ENCODE measurements around the gene RPS6KA5. TPM values are rescaled to one million over a fixed set of nuclear protein-coding genes. Genes with fewer than 3 reads are reported as not detected.
A peak's percentile ranks its signal among the peaks of the same experiment; 100 is the strongest.
"Not testable (repeated sequence)": the region's sequence is repeated elsewhere in the genome, so short reads cannot be mapped to it uniquely, and the experiment has no call there.

Gene RPS6KA5
- total RNA-seq, 3 donors from 2014 or later, result 17.3 to 19.5 (median 19.4) TPM

- Mint-ChIP-seq H3K36me3 (ENCODE audit: insufficient read depth) (peaks cover 59% of the 10 kb centered on the region), H3K4me1 (ENCODE audit: low read depth) (peaks cover 2% of the 10 kb centered on the region), H3K4me3 (no peak overlapping the region), H3K9me3 (peaks cover 20% of the 10 kb centered on the region), H3K27me3 (ENCODE audit: low read depth) (no peaks in the 10 kb centered on the region)
- no peak for DNase-seq
- no peak for ATAC-seq
These were observed 120.0 kb downstream of the RPS6KA5 start for GRCh38 chr14:90940318-90940962.

- H3K4me1 Mint-ChIP-seq (ENCODE audit: low read depth); H3K4me3 Mint-ChIP-seq; ATAC-seq; H3K27me3 Mint-ChIP-seq (ENCODE audit: low read depth); DNase-seq: not testable (repeated sequence)
- Mint-ChIP-seq H3K36me3 (ENCODE audit: insufficient read depth) (peaks cover 57% of the 10 kb centered on the region), H3K9me3 (peaks cover 20% of the 10 kb centered on the region)
These were observed 121.1 kb downstream of the RPS6KA5 start for GRCh38 chr14:90939252-90939795.

- Mint-ChIP-seq H3K36me3 (ENCODE audit: insufficient read depth) (peaks cover 57% of the 10 kb centered on the region), H3K9me3 (peaks cover 20% of the 10 kb centered on the region), H3K27me3 (ENCODE audit: low read depth) (no peaks in the 10 kb centered on the region)
These were observed 121.8 kb downstream of the RPS6KA5 start for GRCh38 chr14:90938615-90939014.

DNA sequence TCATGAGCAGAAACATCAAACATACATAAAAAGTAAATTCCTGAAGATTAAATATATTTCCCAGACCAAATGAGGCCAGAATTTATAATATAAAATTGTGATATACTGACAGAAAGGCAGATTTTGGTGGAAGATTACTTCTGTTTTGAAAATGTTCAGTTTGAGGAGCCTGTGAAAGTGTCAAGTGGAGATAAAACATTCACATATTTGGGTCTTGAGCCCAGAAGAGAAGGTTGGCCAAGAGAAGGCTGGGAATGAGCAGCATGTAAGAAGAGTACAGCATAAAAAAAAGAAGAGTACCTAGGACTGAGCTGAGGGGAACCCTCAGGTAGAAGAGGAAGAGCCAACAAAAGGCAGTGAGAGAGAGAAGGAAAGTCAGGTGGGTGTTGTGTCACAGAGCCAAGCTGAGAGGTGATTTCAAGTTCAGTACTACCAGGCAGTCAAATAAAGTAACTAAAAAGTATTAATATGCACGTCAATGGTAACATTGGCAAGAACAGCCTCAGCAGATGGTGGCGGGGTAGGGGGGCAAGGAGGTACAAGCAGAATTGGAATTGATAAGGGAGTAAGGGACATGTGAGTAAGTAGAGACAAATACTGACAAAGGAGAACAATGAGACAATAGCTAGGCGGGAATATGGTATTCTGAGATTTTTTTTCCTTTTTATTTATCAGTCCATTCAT lies 123.5 kb downstream of the RPS6KA5 start:
- no peak for ATAC-seq
- peaks cover 20% of the 10 kb centered on the region for H3K9me3 Mint-ChIP-seq
- peaks cover 4% of the 10 kb centered on the region for H3K4me1 Mint-ChIP-seq (ENCODE audit: low read depth)
- H3K36me3 Mint-ChIP-seq (ENCODE audit: insufficient read depth), result peaks cover 51% of the 10 kb centered on the region
- no peaks in the 10 kb centered on the region for H3K27me3 Mint-ChIP-seq (ENCODE audit: low read depth)
- H3K4me3 Mint-ChIP-seq, result no peak overlapping the region
- no peak for DNase-seq

More at GRCh38 chr14:90938615-90939014, 121.8 kb downstream of the RPS6KA5 start:
- H3K4me1 Mint-ChIP-seq (ENCODE audit: low read depth), result peaks cover 4% of the 10 kb centered on the region
- H3K4me3 Mint-ChIP-seq, result no peak overlapping the region
- ATAC-seq, result no peak
- DNase-seq, result no peak

DNA sequence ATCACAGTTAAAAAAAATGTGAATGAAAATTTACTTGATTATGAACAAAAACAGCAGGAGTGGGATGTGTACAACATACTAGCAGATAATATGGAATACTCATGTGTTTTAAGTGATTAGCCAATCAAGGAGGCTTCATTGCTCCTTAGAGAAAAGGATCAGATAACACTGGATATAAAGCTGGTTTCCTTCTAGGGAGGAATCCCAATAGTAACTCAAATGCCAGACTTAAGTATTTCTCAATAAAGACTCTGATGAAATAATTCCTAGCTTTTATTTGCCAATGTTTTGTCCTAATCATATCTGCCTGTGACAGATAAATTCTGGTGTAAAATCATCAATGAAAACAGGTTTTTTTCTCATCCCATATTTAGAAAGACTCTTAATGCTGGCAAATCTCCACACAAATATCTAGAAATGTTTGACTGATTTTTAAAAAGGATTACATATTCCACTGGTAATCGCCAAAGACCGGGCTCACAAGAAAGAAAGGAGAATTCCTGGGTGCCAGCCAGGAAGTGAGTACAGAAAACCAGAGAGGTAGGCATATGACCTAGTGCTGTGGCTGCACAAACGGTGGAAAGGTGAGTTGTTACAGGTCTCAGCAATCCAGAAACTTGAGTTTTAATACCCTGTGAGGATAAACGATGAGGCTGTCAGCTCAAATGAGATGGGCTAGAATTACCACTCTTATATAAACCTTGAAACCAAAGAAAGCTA lies 135.7 kb downstream of the RPS6KA5 start:
- Mint-ChIP-seq H3K27me3 (ENCODE audit: low read depth) (no peaks in the 10 kb centered on the region), H3K9me3 (no peaks in the 10 kb centered on the region)

DNA sequence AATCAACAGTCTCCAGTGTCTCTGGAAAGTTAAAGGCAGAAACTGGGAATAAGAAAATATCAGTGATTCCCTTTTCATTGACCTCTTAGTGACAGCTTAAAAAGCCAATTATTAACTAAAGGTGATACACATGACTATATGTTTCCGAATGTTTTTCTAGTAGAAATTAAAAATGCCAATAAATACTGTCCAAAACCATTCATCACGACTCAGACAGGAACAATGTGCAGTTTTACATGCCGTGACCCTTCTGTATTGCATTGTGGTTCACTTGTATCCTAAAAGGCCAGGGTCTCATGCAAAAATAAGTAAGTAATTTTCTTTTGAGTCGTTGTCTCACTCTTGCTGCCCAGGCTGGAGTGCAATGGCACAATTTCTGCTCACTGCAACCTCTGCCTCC lies 138.3 kb downstream of the RPS6KA5 start:
- ATAC-seq (no peak), DNase-seq (no peak)
- no peak overlapping the region for H3K4me3 Mint-ChIP-seq
- peaks cover 24% of the 10 kb centered on the region for H3K36me3 Mint-ChIP-seq (ENCODE audit: insufficient read depth)
- H3K27me3 Mint-ChIP-seq (ENCODE audit: low read depth), result no peaks in the 10 kb centered on the region
- H3K4me1 Mint-ChIP-seq (ENCODE audit: low read depth), result no peaks in the 10 kb centered on the region
- H3K9me3 Mint-ChIP-seq, result no peaks in the 10 kb centered on the region

More for the DNA sequence above, 135.7 kb downstream of the RPS6KA5 start:
- H3K4me1 Mint-ChIP-seq (ENCODE audit: low read depth), result no peaks in the 10 kb centered on the region
- H3K4me3 Mint-ChIP-seq, result no peak overlapping the region
- no peak for DNase-seq
- H3K36me3 Mint-ChIP-seq (ENCODE audit: insufficient read depth), result peaks cover 11% of the 10 kb centered on the region
- ATAC-seq, result no peak

- H3K4me1 Mint-ChIP-seq (ENCODE audit: low read depth), result peaks cover 11% of the 10 kb centered on the region
- no peaks in the 10 kb centered on the region for H3K9me3 Mint-ChIP-seq
- DNase-seq, result no peak
- no peaks in the 10 kb centered on the region for H3K27me3 Mint-ChIP-seq (ENCODE audit: low read depth)
- H3K4me3 Mint-ChIP-seq, result no peak overlapping the region
- ATAC-seq, result no peak
- H3K36me3 Mint-ChIP-seq (ENCODE audit: insufficient read depth), result peaks cover 14% of the 10 kb centered on the region
These were observed 149.3 kb downstream of the RPS6KA5 start for GRCh38 chr14:90911121-90911520.

DNA sequence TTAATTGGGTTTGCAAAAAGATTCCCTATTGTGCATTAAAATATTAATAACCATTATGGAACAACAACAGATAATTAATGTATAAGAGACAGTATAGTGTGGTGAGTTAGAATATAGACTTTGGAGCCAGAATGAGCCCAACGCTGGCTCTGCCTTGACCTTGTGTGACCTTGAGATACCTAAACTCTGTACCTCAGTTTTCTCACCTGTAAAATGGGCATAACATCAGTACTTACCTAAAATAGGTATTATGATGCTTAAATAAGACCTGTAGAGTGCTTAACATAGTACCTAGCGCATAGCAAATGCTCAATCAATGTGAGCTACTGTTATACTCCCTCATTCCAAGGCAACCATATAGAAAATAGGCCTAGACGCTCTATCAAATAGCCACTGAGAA lies 153.3 kb downstream of the RPS6KA5 start:
- H3K9me3 Mint-ChIP-seq, result no peaks in the 10 kb centered on the region
- H3K4me3 Mint-ChIP-seq, result no peak overlapping the region
- peaks cover 20% of the 10 kb centered on the region for H3K4me1 Mint-ChIP-seq (ENCODE audit: low read depth)
- DNase-seq (no peak), ATAC-seq (no peak)
- H3K27me3 Mint-ChIP-seq (ENCODE audit: low read depth), result no peaks in the 10 kb centered on the region
- H3K36me3 Mint-ChIP-seq (ENCODE audit: insufficient read depth), result peaks cover 7% of the 10 kb centered on the region

- peaks cover 20% of the 10 kb centered on the region for H3K4me1 Mint-ChIP-seq (ENCODE audit: low read depth)
- no peaks in the 10 kb centered on the region for H3K27me3 Mint-ChIP-seq (ENCODE audit: low read depth)
- ATAC-seq (peak; percentile 82 to 83), DNase-seq (no peak)
- H3K4me3 Mint-ChIP-seq, result no peak overlapping the region
- H3K36me3 Mint-ChIP-seq (ENCODE audit: insufficient read depth), result no peaks in the 10 kb centered on the region
- no peaks in the 10 kb centered on the region for H3K9me3 Mint-ChIP-seq
These were observed 154.9 kb downstream of the RPS6KA5 start for GRCh38 chr14:90905531-90905930.

GRCh38 chr14:90903101-90903500 lies 157.3 kb downstream of the RPS6KA5 start:
- DNase-seq (peak; percentile 50), ATAC-seq (peak; percentile 68 to 70)
- peaks cover 20% of the 10 kb centered on the region for H3K4me1 Mint-ChIP-seq (ENCODE audit: low read depth)
- H3K36me3 Mint-ChIP-seq (ENCODE audit: insufficient read depth), result peaks cover 8% of the 10 kb centered on the region
- no peaks in the 10 kb centered on the region for H3K27me3 Mint-ChIP-seq (ENCODE audit: low read depth)
- no peaks in the 10 kb centered on the region for H3K9me3 Mint-ChIP-seq
- no peak overlapping the region for H3K4me3 Mint-ChIP-seq

DNA sequence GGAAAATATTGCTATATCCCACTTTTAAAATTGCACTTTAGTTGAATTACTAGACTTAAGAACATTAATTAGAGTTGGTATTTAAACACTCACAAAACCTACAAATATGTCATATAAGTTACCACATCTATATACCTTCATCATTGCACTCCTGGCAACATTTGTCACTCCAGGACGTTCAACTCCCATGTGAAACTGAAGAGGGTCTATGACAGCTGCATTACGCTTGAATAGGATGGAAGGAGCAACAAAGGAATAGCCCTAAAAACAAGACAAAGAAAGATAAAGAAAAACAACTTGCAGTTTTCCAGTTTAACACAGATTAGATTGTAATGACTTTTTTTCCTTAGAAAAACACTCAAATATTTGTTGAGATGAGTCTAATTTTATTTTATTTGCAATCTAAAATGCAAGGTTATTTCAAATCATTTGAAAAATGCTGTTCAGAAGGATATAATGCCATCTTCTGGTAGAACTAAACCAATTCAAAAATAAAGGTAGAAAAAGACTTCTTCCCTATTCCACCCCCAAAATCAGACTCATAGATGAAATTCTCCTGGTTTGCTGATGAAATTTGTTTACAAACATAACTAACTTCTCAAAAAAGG lies 159.9 kb downstream of the RPS6KA5 start:
- H3K9me3 Mint-ChIP-seq, result no peaks in the 10 kb centered on the region
- no peak for ATAC-seq
- H3K27me3 Mint-ChIP-seq (ENCODE audit: low read depth), result no peaks in the 10 kb centered on the region
- H3K4me1 Mint-ChIP-seq (ENCODE audit: low read depth), result peaks cover 8% of the 10 kb centered on the region
- H3K4me3 Mint-ChIP-seq, result no peak overlapping the region
- no peak for DNase-seq
- peaks cover 12% of the 10 kb centered on the region for H3K36me3 Mint-ChIP-seq (ENCODE audit: insufficient read depth)

GRCh38 chr14:90897022-90897421 lies 163.4 kb downstream of the RPS6KA5 start:
- ATAC-seq, result no peak
- peaks cover 19% of the 10 kb centered on the region for H3K36me3 Mint-ChIP-seq (ENCODE audit: insufficient read depth)

DNA sequence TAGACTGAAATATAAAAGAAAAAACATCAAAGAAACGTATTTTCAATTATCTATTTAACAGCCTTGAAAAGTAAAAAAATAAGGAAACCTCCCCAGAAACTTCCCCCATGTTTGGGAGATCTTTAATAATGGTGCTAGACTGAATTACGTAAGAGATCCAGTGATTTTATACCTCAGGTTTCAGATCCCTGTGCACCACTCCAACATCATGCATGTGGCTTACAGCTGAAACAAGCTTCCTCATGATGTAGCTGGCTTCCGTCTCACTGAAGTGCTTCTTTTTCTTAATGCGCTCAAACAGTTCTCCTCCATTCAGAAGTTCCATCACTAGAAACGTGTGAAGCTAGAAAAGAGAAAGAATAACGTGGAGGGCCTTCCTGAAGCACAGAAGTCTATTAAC lies 166.2 kb downstream of the RPS6KA5 start:
- Mint-ChIP-seq H3K27me3 (ENCODE audit: low read depth) (no peaks in the 10 kb centered on the region), H3K36me3 (ENCODE audit: insufficient read depth) (peaks cover 21% of the 10 kb centered on the region)

More at GRCh38 chr14:90897022-90897421, 163.4 kb downstream of the RPS6KA5 start:
- Mint-ChIP-seq H3K9me3 (no peaks in the 10 kb centered on the region), H3K27me3 (ENCODE audit: low read depth) (no peaks in the 10 kb centered on the region), H3K4me3 (no peak overlapping the region), H3K4me1 (ENCODE audit: low read depth) (peaks cover 4% of the 10 kb centered on the region)
- no peak for DNase-seq

DNA sequence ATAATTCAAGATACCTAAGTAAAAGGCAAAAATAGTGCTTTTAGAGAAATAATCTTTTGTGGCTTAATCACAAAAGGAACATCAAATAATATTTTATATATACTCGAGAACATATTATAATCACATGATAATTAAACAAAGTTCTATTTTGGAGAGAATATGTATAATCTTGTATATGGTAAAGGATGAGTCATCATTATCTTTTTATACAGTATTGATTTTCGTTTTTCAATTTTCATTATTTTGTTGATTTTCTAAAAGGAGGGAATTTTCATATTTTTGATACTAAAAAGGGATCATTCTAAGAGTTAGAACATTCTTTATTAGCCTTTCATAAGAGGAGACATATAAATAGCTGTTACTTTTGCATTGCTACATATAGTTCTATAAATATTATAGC lies 166.9 kb downstream of the RPS6KA5 start:
- no peak overlapping the region for H3K4me3 Mint-ChIP-seq
- H3K27me3 Mint-ChIP-seq (ENCODE audit: low read depth), result no peaks in the 10 kb centered on the region
- H3K36me3 Mint-ChIP-seq (ENCODE audit: insufficient read depth), result peaks cover 18% of the 10 kb centered on the region
- DNase-seq (no peak), ATAC-seq (no peak)
- peaks cover 4% of the 10 kb centered on the region for H3K4me1 Mint-ChIP-seq (ENCODE audit: low read depth)
- no peaks in the 10 kb centered on the region for H3K9me3 Mint-ChIP-seq

More for the DNA sequence above, 166.2 kb downstream of the RPS6KA5 start:
- H3K9me3 Mint-ChIP-seq, result no peaks in the 10 kb centered on the region
- ATAC-seq (no peak), DNase-seq (no peak)
- H3K4me1 Mint-ChIP-seq (ENCODE audit: low read depth), result peaks cover 4% of the 10 kb centered on the region
- H3K4me3 Mint-ChIP-seq, result no peak overlapping the region
